ENCODE measurements around the gene ANKRD40. TPM values are rescaled to one million over a fixed set of nuclear protein-coding genes. Genes with fewer than 3 reads are reported as not detected.
"Not testable (repeated sequence)": the region's sequence is repeated elsewhere in the genome, so short reads cannot be mapped to it uniquely, and the experiment has no call there.

Gene ANKRD40
- total RNA-seq, 1 experiment from 2014 or later, result 45.3 TPM

- H3K9me3 Mint-ChIP-seq; DNase-seq (ENCODE audit: low spot score); H3K36me3 Mint-ChIP-seq; CTCF ChIA-PET; H3K27me3 Mint-ChIP-seq (ENCODE audit: low read depth); ATAC-seq: not testable (repeated sequence)
- POLR2A ChIA-PET, result interaction anchor here (1.2 kb wide), 1 partner anchor 158 kb away, joined by 3 read pairs; no protein-coding TSS in a partner anchor
- Mint-ChIP-seq H3K27ac (peak overlapping the region; percentile 20; the same call in 1 of the 2 replicates), H3K4me1 (peaks cover 29% of the 10 kb centered on the region), H3K4me3 (peak overlapping the region; percentile 91)
- 0 out of 2 replicates have a peak, but pooled peaks have one; percentile 19 for TF ChIP-seq ZNF121 (CRISPR knock-in tag; IDR thresholded peaks at IDR 0.05)
Measured at GRCh38 chr17:50709053-50709452, 1.3 kb upstream of the ANKRD40 start.

- ChIA-PET POLR2A (interaction anchor here (1.2 kb wide), 1 partner anchor 158 kb away, joined by 3 read pairs; no protein-coding TSS in a partner anchor), CTCF (no interaction called here)
- DNase-seq (ENCODE audit: low spot score) (no peak), ATAC-seq (no peak)
- TF ChIP-seq TEAD1 (CRISPR knock-in tag; IDR thresholded peaks at IDR 0.05), result no peak
- Mint-ChIP-seq H3K27me3 (ENCODE audit: low read depth) (no peaks in the 10 kb centered on the region), H3K9me3 (no peaks in the 10 kb centered on the region), H3K4me1 (peaks cover 32% of the 10 kb centered on the region), H3K4me3 (peak overlapping the region; percentile 91), H3K36me3 (peaks cover 11% of the 10 kb centered on the region), H3K27ac (peak overlapping the region; percentile 87)
Measured at GRCh38 chr17:50708050-50709000, 611 bp upstream of the ANKRD40 start.

- Mint-ChIP-seq H3K9me3 (no peaks in the 10 kb centered on the region), H3K4me3 (no peak overlapping the region), H3K27me3 (ENCODE audit: low read depth) (no peaks in the 10 kb centered on the region), H3K4me1 (peaks cover 7% of the 10 kb centered on the region), H3K27ac (peak overlapping the region; percentile 7; the same call in 1 of the 2 replicates), H3K36me3 (peaks cover 31% of the 10 kb centered on the region)
- DNase-seq (ENCODE audit: low spot score) (no peak), ATAC-seq (no peak)
- TF ChIP-seq HMGA2 (CRISPR knock-in tag; IDR thresholded peaks at IDR 0.05) (no peak), GABPB1 (CRISPR knock-in tag; IDR thresholded peaks at IDR 0.05) (no peak), ATF1 (CRISPR knock-in tag; IDR thresholded peaks at IDR 0.05) (no peak)
- CTCF ChIA-PET, result interaction anchor here (1.0 kb wide), 1 partner anchor 80 kb away, joined by 3 read pairs; no protein-coding TSS in a partner anchor
- POLR2A ChIA-PET, result interaction anchor here (0.5 kb wide), 1 partner anchor 71 kb away, joined by 4 read pairs; no protein-coding TSS in a partner anchor
Measured at GRCh38 chr17:50703162-50703561, 4.6 kb downstream of the ANKRD40 start.

GRCh38 chr17:50699410-50699809, 8.3 kb downstream of the ANKRD40 start:
- Mint-ChIP-seq H3K27ac (no peak overlapping the region), H3K36me3 (peaks cover 57% of the 10 kb centered on the region), H3K9me3 (no peaks in the 10 kb centered on the region), H3K4me1 (0 out of 2 replicates have a peak, but pooled peaks cover 3% of the 10 kb centered on the region), H3K4me3 (no peak overlapping the region), H3K27me3 (ENCODE audit: low read depth) (no peaks in the 10 kb centered on the region)
- DNase-seq (ENCODE audit: low spot score), result no peak
- no peak for ATAC-seq
- POLR2A ChIA-PET, result no interaction called here
- TF ChIP-seq KAT7 (CRISPR knock-in tag; IDR thresholded peaks at IDR 0.05; ENCODE audit: borderline replicate concordance) (no peak), TEAD1 (CRISPR knock-in tag; IDR thresholded peaks at IDR 0.05) (no peak), ZNF671 (CRISPR knock-in tag; IDR thresholded peaks at IDR 0.05) (no peak), ZBTB21 (CRISPR knock-in tag; IDR thresholded peaks at IDR 0.05; ENCODE audit: borderline replicate concordance) (no peak), RELA (CRISPR knock-in tag; IDR thresholded peaks at IDR 0.05; ENCODE audit: borderline replicate concordance) (no peak), PRRX2 (CRISPR knock-in tag; IDR thresholded peaks at IDR 0.05) (no peak), NR2C2 (CRISPR knock-in tag; IDR thresholded peaks at IDR 0.05) (no peak), SP1 (CRISPR knock-in tag; conservative IDR thresholded peaks at IDR 0.05) (no peak)
- TF ChIP-seq, protein P1, sequence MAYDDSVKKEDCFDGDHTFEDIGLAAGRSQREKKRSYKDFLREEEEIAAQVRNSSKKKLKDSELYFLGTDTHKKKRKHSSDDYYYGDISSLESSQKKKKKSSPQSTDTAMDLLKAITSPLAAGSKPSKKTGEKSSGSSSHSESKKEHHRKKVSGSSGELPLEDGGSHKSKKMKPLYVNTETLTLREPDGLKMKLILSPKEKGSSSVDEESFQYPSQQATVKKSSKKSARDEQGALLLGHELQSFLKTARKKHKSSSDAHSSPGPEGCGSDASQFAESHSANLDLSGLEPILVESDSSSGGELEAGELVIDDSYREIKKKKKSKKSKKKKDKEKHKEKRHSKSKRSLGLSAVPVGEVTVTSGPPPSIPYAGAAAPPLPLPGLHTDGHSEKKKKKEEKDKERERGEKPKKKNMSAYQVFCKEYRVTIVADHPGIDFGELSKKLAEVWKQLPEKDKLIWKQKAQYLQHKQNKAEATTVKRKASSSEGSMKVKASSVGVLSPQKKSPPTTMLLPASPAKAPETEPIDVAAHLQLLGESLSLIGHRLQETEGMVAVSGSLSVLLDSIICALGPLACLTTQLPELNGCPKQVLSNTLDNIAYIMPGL (CRISPR knock-in tag; IDR thresholded peaks at IDR 0.05), result no peak
- TF ChIP-seq, protein P2, sequence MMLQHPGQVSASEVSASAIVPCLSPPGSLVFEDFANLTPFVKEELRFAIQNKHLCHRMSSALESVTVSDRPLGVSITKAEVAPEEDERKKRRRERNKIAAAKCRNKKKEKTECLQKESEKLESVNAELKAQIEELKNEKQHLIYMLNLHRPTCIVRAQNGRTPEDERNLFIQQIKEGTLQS (CRISPR knock-in tag; conservative IDR thresholded peaks at IDR 0.05), result no peak
- CTCF ChIA-PET, result interaction anchor here (0.7 kb wide), 1 partner anchor 106 kb away, joined by 3 read pairs; no protein-coding TSS in a partner anchor
